HG03135 (cell line): ENCODE measurements around the gene CTXN1.
A peak's percentile ranks its signal among the peaks of the same experiment; 100 is the strongest.
"Not testable (repeated sequence)": the region's sequence is repeated elsewhere in the genome, so short reads cannot be mapped to it uniquely, and the experiment has no call there.

Experiments
- ATAC-seq: cut with Tn5 transposase; IDR thresholded peaks from one replicate; pipeline ENCODE4 v1.9.1; 2021; ENCODE audit warnings: mild to moderate bottlenecking, moderate library complexity; ENCODE audit not compliant: unreplicated experiment

Gene CTXN1

DNA sequence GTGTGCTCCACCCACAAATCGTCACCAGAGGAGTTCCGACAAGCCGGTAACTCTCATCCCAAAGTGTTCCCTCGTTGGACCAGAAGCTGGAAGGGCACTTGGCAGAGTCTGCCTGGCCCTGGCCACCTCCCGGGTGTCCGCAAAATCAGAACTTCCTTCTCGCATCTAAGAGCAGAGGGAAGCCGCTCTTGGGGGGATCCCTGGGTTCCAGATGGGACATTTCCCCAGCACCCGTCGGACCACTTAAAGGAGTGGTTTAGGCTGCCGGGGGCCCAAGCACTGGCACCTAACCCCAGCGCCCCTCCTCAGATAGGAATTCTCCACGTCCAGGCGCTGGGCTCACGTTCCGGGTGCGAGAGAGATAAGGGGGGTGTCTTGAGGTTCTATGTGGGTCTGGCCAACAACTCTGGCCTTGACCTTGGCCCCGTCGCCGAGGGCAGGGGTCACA, 23.1 kb downstream of the CTXN1 start:
- ATAC-seq: peak; percentile 1

DNA sequence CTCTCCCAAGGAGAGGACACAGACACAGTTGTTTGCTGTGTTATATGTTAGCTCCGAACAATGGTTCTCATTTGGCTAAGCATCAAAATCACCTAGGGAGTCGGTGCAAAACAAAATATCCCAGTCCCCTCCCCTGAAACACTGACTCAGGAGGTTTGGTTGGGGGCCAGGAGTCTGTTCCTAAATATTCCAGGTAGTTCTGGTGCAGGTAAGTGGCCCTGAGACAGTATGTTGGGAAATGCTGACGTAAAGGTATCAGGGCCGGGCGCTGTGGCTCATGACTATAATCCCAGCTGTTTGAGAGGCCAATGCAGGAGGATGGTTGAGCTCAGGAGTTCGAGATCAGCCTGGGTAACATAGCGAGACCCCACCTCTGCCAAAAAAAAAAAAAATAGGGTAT, 24.6 kb downstream of the CTXN1 start:
- ATAC-seq: no peak

GRCh38 chr19:7900931-7901330, 25.0 kb downstream of the CTXN1 start:
- no peak for ATAC-seq

- ATAC-seq: no peak
These were observed 25.5 kb downstream of the CTXN1 start for GRCh38 chr19:7900401-7900870.

DNA sequence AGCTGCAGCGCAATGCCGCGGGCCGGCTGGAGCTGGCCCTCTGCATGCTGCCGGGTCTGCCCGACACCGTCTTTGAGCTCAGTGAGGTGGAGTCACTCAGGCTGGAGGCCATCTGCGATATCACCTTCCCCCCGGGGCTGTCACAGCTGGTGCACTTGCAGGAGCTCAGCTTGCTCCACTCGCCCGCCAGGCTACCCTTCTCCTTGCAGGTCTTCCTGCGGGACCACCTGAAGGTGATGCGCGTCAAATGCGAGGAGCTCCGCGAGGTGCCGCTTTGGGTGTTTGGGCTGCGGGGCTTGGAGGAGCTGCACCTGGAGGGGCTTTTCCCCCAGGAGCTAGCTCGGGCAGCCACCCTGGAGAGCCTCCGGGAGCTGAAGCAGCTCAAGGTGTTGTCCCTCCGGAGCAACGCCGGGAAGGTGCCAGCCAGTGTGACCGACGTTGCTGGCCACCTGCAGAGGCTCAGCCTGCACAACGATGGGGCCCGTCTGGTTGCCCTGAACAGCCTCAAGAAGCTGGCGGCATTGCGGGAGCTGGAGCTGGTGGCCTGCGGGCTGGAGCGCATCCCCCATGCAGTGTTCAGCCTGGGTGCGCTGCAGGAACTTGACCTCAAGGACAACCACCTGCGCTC, 26.1 kb downstream of the CTXN1 start:
- no peak for ATAC-seq

- ATAC-seq: no peak
These were observed 27.0 kb downstream of the CTXN1 start for GRCh38 chr19:7898967-7899366.

DNA sequence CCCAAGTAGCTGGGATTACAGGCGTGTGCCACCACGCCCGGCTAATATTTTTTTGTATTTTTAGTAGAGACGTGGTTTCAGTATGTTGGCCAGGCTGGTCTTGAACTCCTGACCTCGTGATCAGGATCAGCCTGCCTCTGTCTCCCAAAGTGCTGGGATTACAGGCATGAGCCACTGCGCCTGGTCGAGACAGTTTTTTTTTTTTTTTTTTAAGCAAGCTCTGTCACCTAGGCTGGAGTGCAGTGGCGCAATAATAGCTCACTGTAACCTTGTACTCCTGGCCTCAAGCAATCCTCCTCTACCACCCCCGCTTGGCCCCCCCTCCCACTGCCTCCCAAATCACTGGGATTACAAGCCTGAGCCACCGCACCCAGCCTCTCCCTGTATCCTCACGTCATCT, 28.6 kb downstream of the CTXN1 start:
- ATAC-seq: no peak

DNA sequence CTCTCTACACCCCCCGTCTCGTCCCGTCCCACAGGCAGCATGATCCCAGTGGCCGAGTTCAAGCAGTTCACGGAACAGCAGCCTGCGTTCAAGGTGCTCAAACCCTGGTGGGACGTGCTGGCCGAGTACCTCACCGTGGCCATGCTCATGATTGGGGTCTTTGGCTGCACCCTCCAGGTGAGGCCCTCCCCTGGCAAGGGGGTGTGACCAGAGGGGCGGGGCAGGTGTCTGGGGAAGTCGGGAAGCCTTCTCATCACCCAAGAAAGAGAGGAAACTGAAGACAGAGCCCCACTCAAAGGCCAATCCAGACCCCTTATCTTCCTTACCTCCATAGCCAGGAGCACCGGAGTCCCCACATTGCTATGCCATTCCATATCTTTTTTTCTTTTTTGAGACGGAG, 30.4 kb downstream of the CTXN1 start:
- ATAC-seq: no peak

DNA sequence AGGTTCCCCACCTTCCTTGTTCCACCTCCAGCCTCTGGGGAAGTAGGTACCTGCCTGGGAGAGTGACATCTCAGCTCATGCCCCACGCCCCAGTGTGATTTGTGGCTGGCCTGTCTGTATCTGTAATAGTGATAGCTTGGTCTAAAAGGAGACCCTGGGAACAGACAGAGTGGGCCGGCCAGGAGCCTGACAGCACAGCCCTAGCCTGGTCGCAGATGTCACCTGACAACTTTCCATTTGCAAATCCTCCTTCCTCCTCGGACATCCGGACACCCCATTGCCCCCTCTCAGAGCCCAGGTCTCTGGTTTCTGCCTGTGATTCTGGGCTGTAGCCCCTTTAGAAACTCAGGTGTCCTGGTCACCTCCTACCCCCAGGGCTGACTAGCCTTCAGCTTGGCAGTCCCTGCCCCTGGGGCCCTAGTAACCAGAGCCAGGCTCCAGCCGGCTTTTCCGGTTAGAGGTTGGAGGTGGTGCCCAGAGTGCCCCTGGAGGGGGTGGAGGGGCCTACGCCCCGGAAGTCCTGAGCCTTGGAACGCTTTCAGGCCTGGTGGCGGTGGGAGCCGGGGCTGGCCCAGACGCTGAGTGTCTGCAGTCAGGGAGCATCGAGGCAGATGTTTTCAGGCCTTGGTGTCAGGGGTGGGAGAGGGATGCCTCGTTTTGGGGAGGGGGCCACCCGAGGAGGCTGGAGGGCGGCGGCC, 31.2 kb downstream of the CTXN1 start:
- no peak for ATAC-seq

DNA sequence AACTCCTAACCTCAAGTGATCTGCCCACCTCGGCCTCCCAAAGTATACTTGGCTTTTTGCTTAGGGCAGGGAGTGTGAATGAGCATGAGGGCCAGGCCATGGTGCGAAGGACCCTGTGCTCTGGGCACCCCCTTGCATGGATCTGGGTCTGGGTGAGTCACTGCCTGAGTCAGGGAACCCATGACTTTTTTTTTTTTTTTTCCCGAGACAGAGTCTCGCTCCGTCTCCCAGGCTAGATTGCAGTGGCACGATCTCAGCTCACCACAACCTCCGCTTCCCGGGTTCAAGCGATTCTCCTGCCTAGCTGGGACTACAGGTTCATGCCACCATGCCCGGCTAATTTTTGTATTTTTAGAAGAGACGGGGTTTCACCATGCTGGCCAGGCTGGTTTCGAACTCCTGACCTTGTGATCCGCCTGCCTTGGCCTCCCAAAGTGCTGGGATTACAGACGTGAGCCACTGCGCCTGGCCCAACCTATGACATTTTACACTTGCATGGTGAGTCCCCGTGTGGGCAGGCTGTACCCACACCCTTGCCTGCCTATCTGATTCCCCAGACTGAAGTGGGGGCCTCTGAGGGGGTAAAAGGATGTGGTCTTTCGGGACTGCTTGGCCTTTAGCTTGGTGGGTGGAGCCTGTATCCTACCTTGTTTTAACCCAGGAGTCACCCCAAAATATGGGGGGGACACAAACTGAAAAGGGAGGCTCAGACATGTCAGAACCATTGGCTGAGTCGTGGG, 32.4 kb downstream of the CTXN1 start:
- ATAC-seq: not testable (repeated sequence)

- no peak for ATAC-seq
These were observed 37.1 kb downstream of the CTXN1 start for GRCh38 chr19:7888826-7889217.

DNA sequence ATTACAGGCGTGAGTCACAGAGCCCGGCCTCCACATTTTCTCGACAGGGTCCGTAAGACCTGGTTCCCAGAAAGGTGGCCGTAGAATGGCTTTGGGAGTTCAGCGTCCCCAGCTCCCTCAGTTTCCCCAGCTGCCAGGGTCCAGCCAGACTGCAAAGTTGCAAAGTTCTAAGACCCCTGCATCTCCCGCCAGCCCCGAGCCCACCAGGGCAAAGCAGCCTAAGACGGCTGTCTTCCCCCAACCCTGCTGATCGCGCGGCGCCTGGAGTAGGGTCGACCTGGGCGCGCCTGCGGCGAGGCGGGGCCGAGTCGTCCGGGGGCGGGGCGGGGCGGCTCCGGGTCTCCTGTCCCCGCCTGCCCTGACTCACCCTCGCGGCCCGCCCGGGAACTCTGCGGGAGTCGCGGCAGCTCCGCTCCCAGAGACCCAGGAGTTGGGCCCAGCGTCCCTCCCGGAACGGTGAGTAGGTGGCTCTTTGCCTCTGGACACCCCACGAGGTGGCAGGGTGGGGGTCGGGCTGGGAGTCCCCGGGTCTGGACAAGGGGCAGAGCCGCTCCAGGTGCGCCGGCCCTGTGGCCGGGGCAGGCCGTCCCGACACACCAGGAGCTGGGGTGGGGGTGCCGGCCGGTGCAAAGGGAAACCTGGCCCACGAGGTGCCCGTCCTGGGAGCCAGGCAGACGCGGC, 37.6 kb downstream of the CTXN1 start, which contains the start of gene LRRC8E:
Gene LRRC8E, plus strand, starts transcription at position 366 of the 681 bp plus-strand sequence. CDS start 7,094 bp downstream, outside the sequence.
- no peak for ATAC-seq

- ATAC-seq: no peak
These were observed 38.4 kb downstream of the CTXN1 start for GRCh38 chr19:7887408-7888144.

GRCh38 chr19:7885818-7886217, 40.1 kb downstream of the CTXN1 start:
- no peak for ATAC-seq

GRCh38 chr19:7883796-7884570, 42.0 kb downstream of the CTXN1 start:
- ATAC-seq: no peak

DNA sequence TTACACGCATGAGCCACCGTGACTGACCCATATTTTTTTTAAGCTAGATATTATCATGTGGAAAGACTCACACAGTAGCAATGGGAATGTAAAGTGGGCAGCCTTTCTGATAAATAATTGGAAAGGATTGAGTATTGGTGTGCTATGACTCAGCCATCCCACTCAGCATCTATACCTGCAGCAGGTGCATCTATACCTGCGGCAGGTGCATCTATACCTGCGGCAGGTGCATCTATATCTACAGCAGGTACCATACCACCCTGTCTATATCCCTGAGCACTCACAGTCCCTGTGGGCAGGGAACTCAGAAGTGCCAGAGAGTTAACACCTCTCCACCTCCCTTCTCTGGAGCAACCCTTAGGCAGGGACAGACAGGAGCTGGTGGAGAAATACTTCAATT, 42.8 kb downstream of the CTXN1 start:
- no peak for ATAC-seq

DNA sequence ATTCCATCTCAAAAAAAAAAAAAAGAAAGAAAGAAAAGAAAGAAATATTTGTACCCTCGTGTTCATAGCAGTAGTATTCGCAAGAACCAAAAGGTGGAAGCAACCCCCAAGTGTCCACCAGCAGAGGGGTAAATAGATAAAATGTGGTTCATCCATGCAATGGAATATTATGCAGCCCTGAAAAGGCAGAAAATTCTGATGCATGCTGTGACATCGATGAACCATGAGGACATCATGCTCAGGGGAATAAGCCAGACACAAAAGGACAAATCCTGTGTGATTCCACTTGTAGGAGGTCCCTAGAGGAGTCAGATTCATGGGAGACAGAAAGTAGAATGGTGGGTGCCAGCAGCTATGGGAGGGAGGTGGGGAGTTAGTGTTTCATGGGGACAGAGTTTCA, 44.0 kb downstream of the CTXN1 start:
- no peak for ATAC-seq

- ATAC-seq: no peak
These were observed 46.1 kb downstream of the CTXN1 start for GRCh38 chr19:7879836-7880235.

- ATAC-seq: no peak
These were observed 46.7 kb downstream of the CTXN1 start for GRCh38 chr19:7879111-7879807.
